ENCODE results near the gene FHDC1. TPM values are rescaled to one million over a fixed set of nuclear protein-coding genes. Genes with fewer than 3 reads are reported as not detected.
A peak's percentile ranks its signal among the peaks of the same experiment; 100 is the strongest.

FHDC1 gene
- total RNA-seq, 1 donor from 2014 or later = 22.3 TPM

- H3K27me3 Mint-ChIP-seq (ENCODE audit: unreplicated experiment) = no peaks in the 10 kb centered on the region
- peak overlapping the region; percentile 97 for H3K27ac Mint-ChIP-seq (ENCODE audit: unreplicated experiment)
- H3K4me3 Mint-ChIP-seq (ENCODE audit: unreplicated experiment) = peak overlapping the region; percentile 51
- H3K9me3 Mint-ChIP-seq (ENCODE audit: unreplicated experiment) = no peaks in the 10 kb centered on the region
- H3K36me3 Mint-ChIP-seq (ENCODE audit: unreplicated experiment) = peaks cover 51% of the 10 kb centered on the region
- no peak for DNase-seq (ENCODE audit: extremely low spot score, unreplicated experiment)
- H3K4me1 Mint-ChIP-seq (ENCODE audit: unreplicated experiment) = peaks cover 72% of the 10 kb centered on the region
- TF ChIP-seq CTCF (IDR thresholded peaks at IDR 0.05) = no peak
These were observed 25.1 kb downstream of the FHDC1 start for GRCh38 chr4:152961014-152961772.

GRCh38 chr4:152961773-152962115 is 25.6 kb downstream of the FHDC1 start:
- TF ChIP-seq CTCF (IDR thresholded peaks at IDR 0.05) = no peak
- H3K4me3 Mint-ChIP-seq (ENCODE audit: unreplicated experiment) = peak overlapping the region; percentile 51
- H3K9me3 Mint-ChIP-seq (ENCODE audit: unreplicated experiment) = no peaks in the 10 kb centered on the region
- no peak for DNase-seq (ENCODE audit: extremely low spot score, unreplicated experiment)
- H3K36me3 Mint-ChIP-seq (ENCODE audit: unreplicated experiment) = peaks cover 51% of the 10 kb centered on the region
- peaks cover 66% of the 10 kb centered on the region for H3K4me1 Mint-ChIP-seq (ENCODE audit: unreplicated experiment)
- peak overlapping the region; percentile 97 for H3K27ac Mint-ChIP-seq (ENCODE audit: unreplicated experiment)
- H3K27me3 Mint-ChIP-seq (ENCODE audit: unreplicated experiment) = no peaks in the 10 kb centered on the region

- Mint-ChIP-seq H3K36me3 (ENCODE audit: unreplicated experiment) (peaks cover 51% of the 10 kb centered on the region), H3K27ac (ENCODE audit: unreplicated experiment) (peak overlapping the region; percentile 78), H3K4me3 (ENCODE audit: unreplicated experiment) (no peak overlapping the region), H3K27me3 (ENCODE audit: unreplicated experiment) (no peaks in the 10 kb centered on the region), H3K9me3 (ENCODE audit: unreplicated experiment) (no peaks in the 10 kb centered on the region), H3K4me1 (ENCODE audit: unreplicated experiment) (peaks cover 62% of the 10 kb centered on the region)
- TF ChIP-seq CTCF (IDR thresholded peaks at IDR 0.05) = no peak
- no peak for DNase-seq (ENCODE audit: extremely low spot score, unreplicated experiment)
These were observed 26.0 kb downstream of the FHDC1 start for GRCh38 chr4:152962150-152962549.

GRCh38 chr4:152964335-152964734 is 28.2 kb downstream of the FHDC1 start:
- H3K4me1 Mint-ChIP-seq (ENCODE audit: unreplicated experiment) = peaks cover 60% of the 10 kb centered on the region
- no peak overlapping the region for H3K27ac Mint-ChIP-seq (ENCODE audit: unreplicated experiment)
- peaks cover 52% of the 10 kb centered on the region for H3K36me3 Mint-ChIP-seq (ENCODE audit: unreplicated experiment)
- no peak overlapping the region for H3K4me3 Mint-ChIP-seq (ENCODE audit: unreplicated experiment)
- no peaks in the 10 kb centered on the region for H3K27me3 Mint-ChIP-seq (ENCODE audit: unreplicated experiment)
- no peak for TF ChIP-seq CTCF (IDR thresholded peaks at IDR 0.05)
- H3K9me3 Mint-ChIP-seq (ENCODE audit: unreplicated experiment) = no peaks in the 10 kb centered on the region
- DNase-seq (ENCODE audit: extremely low spot score, unreplicated experiment) = no peak

- no peak overlapping the region for H3K27ac Mint-ChIP-seq (ENCODE audit: unreplicated experiment)
- no peak overlapping the region for H3K4me3 Mint-ChIP-seq (ENCODE audit: unreplicated experiment)
These were observed 29.5 kb downstream of the FHDC1 start for GRCh38 chr4:152965611-152966010.

More at GRCh38 chr4:152965611-152966010, 29.5 kb downstream of the FHDC1 start:
- H3K4me1 Mint-ChIP-seq (ENCODE audit: unreplicated experiment) = peaks cover 63% of the 10 kb centered on the region
- peaks cover 52% of the 10 kb centered on the region for H3K36me3 Mint-ChIP-seq (ENCODE audit: unreplicated experiment)
- DNase-seq (ENCODE audit: extremely low spot score, unreplicated experiment) = no peak
- H3K9me3 Mint-ChIP-seq (ENCODE audit: unreplicated experiment) = no peaks in the 10 kb centered on the region
- H3K27me3 Mint-ChIP-seq (ENCODE audit: unreplicated experiment) = no peaks in the 10 kb centered on the region
- no peak for TF ChIP-seq CTCF (IDR thresholded peaks at IDR 0.05)

Data from osteocyte (in vitro differentiated cells).